Measurements from ENCODE around the gene TMPRSS6.

Gene TMPRSS6

GRCh38 chr22:37109242-37109917, at the start of gene TMPRSS6:
TMPRSS6 (minus strand) TSS chr22:37109713; CDS start chr22:37103417, 6,296 bp downstream.
- H3K4me3 ChIP-seq (replicated peaks; ENCODE audit: low read depth, low read length): no peak within 1 kb of the TSS
- no peak for DNase-seq (ENCODE audit: extremely low read depth, low read depth)
- TF ChIP-seq CTCF (IDR thresholded peaks at IDR 0.05; ENCODE audit: low read depth, low read length, missing control alignments): no peak

- no peak for DNase-seq (ENCODE audit: extremely low read depth, low read depth)
- no peak for TF ChIP-seq CTCF (IDR thresholded peaks at IDR 0.05; ENCODE audit: low read depth, low read length, missing control alignments)
Measured at GRCh38 chr22:37158963-37159290, 49.4 kb upstream of the TMPRSS6 start.

GRCh38 chr22:37157516-37158285, 48.2 kb upstream of the TMPRSS6 start:
- DNase-seq (ENCODE audit: extremely low read depth, low read depth): no peak
- TF ChIP-seq CTCF (IDR thresholded peaks at IDR 0.05; ENCODE audit: low read depth, low read length, missing control alignments): no peak
- no peak overlapping the region for H3K4me3 ChIP-seq (replicated peaks; ENCODE audit: low read depth, low read length)

More at GRCh38 chr22:37158963-37159290, 49.4 kb upstream of the TMPRSS6 start:
- no peak overlapping the region for H3K4me3 ChIP-seq (replicated peaks; ENCODE audit: low read depth, low read length)

GRCh38 chr22:37156686-37157435, 47.3 kb upstream of the TMPRSS6 start:
- DNase-seq (ENCODE audit: extremely low read depth, low read depth): no peak
- TF ChIP-seq CTCF (IDR thresholded peaks at IDR 0.05; ENCODE audit: low read depth, low read length, missing control alignments): no peak
- no peak overlapping the region for H3K4me3 ChIP-seq (replicated peaks; ENCODE audit: low read depth, low read length)

- DNase-seq (ENCODE audit: extremely low read depth, low read depth): no peak
- H3K4me3 ChIP-seq (replicated peaks; ENCODE audit: low read depth, low read length): no peak overlapping the region
- no peak for TF ChIP-seq CTCF (IDR thresholded peaks at IDR 0.05; ENCODE audit: low read depth, low read length, missing control alignments)
Measured at GRCh38 chr22:37155971-37156370, 46.5 kb upstream of the TMPRSS6 start.

- no peak overlapping the region for H3K4me3 ChIP-seq (replicated peaks; ENCODE audit: low read depth, low read length)
- TF ChIP-seq CTCF (IDR thresholded peaks at IDR 0.05; ENCODE audit: low read depth, low read length, missing control alignments): no peak
- DNase-seq (ENCODE audit: extremely low read depth, low read depth): no peak
Measured at GRCh38 chr22:37154925-37155712, 45.6 kb upstream of the TMPRSS6 start.
